HEK293T (cell line): ENCODE data around the gene DNAJC7.

Source experiments
- ELF4 ChIP-seq: fragments of 450-650 bp; IDR thresholded peaks from 2 replicates; pipeline ENCODE4 v1.6.1; 2017; ENCODE audit warnings: antibody characterized with exemption
- FOXM1 ChIP-seq: fragments of 450-650 bp; IDR thresholded peaks from 2 replicates; pipeline ENCODE4 v1.6.1; 2017; ENCODE audit warnings: mild to moderate bottlenecking, borderline replicate concordance
- ZNF384 ChIP-seq: fragments of 450-650 bp; IDR thresholded peaks from 2 replicates; pipeline ENCODE4 v1.6.1; 2016

DNA sequence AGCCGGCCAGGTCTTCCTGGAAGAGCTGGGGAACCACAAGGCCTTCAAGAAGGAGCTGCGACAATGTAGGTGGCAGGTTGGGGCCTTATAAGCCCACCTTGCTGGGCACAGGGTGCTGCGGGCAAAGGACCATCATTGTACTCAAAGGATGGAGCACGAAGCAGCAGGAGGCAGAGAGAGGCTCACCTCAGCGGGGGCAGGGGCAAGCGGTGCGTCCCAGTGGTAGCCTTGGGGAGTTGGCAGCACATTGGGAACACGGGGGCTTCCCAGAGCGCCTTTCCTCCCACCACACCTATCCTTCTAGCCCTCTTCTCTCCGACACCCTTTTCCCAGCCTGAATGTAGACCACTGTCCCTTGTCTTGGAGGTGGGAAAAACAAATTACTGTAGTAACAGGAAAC lies 48.6 kb downstream of the DNAJC7 start:
- no peak for TF ChIP-seq FOXM1
- no peak for TF ChIP-seq ELF4
- TF ChIP-seq ZNF384: no peak
